Activated T-cell treated with anti-CD3 and anti-CD28 coated beads, Interleukin-2, amount 50 U/mL, for 24 hours (primary cell): ENCODE results near the gene GULP1.

Source experiments
- DNase-seq: peaks from one replicate; pipeline ENCODE4 v3.0.0-alpha.2; 2020
- H3K27ac Mint-ChIP-seq: 2 replicates; pipeline ENCODE4 v1.8.0; 2020; ENCODE audit warnings: mild to moderate bottlenecking, mixed read lengths
- H3K27me3 Mint-ChIP-seq: 2 replicates; pipeline ENCODE4 v1.8.0; 2020; ENCODE audit warnings: mixed read lengths
- H3K36me3 Mint-ChIP-seq: 2 replicates; pipeline ENCODE4 v1.8.0; 2020; ENCODE audit warnings: low read depth, mixed read lengths
- H3K4me1 Mint-ChIP-seq: 2 replicates; pipeline ENCODE4 v1.8.0; 2020; ENCODE audit warnings: low read depth, mixed read lengths
- H3K4me3 Mint-ChIP-seq: 2 replicates; pipeline ENCODE4 v1.8.0; 2020; ENCODE audit warnings: mild to moderate bottlenecking, moderate library complexity, mixed read lengths
- H3K9me3 Mint-ChIP-seq: 2 replicates; pipeline ENCODE4 v1.8.0; 2020; ENCODE audit warnings: mixed read lengths

The GULP1 gene

DNA sequence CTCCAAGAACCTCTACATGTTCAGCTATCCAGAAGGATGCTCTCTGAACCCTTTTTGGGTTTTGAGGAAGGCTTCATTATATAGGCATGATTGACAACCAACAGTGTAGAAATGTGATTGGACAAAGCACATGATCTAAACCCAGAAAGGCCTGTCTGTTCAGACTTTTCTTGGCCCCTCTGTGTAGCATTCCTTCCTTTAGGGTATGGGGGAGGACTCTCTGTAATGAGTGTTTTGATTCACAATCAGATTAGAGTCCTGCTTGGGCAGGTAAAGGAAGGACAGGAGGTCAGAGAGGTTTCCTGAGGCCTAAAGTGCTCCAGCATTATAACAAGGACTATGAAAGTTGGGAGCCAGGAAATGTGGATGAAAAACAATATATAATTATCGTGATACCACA, 13.6 kb downstream of the GULP1 start:
- Mint-ChIP-seq H3K4me3 (no peak overlapping the region), H3K36me3 (no peaks in the 10 kb centered on the region), H3K27ac (no peak overlapping the region), H3K27me3 (no peaks in the 10 kb centered on the region), H3K4me1 (no peaks in the 10 kb centered on the region), H3K9me3 (no peaks in the 10 kb centered on the region)
- DNase-seq = no peak

GRCh38 chr2:188306271-188306670, 14.6 kb downstream of the GULP1 start:
- peaks cover under 1% of the 10 kb centered on the region for H3K9me3 Mint-ChIP-seq
- no peak overlapping the region for H3K27ac Mint-ChIP-seq
- H3K4me1 Mint-ChIP-seq = no peaks in the 10 kb centered on the region
- no peak overlapping the region for H3K4me3 Mint-ChIP-seq
- no peaks in the 10 kb centered on the region for H3K27me3 Mint-ChIP-seq
- DNase-seq = no peak
- H3K36me3 Mint-ChIP-seq = no peaks in the 10 kb centered on the region

DNA sequence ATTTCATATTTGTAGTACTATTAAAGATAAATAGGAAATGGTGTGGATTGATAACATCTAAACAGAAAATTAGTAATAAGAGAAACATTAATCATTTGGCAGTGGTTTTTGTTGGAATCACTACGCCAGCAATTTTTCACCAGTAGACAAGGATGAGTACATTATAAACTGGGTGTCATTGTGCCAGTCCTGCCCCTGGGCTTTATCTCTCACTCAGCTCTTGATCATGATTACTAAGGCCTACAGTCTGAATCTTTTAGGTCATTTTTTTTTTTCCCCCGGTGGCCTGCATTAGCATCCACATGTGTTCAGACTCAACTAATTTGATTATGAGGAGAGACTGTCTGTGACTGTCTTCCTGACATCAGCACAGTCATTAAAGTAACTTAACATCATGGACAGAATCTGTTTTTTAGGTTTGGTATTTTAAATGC, 16.2 kb downstream of the GULP1 start:
- H3K27me3 Mint-ChIP-seq = no peaks in the 10 kb centered on the region
- H3K9me3 Mint-ChIP-seq = peaks cover 2% of the 10 kb centered on the region
- no peaks in the 10 kb centered on the region for H3K36me3 Mint-ChIP-seq
- H3K4me1 Mint-ChIP-seq = no peaks in the 10 kb centered on the region
- no peak overlapping the region for H3K27ac Mint-ChIP-seq
- DNase-seq = no peak
- H3K4me3 Mint-ChIP-seq = no peak overlapping the region

DNA sequence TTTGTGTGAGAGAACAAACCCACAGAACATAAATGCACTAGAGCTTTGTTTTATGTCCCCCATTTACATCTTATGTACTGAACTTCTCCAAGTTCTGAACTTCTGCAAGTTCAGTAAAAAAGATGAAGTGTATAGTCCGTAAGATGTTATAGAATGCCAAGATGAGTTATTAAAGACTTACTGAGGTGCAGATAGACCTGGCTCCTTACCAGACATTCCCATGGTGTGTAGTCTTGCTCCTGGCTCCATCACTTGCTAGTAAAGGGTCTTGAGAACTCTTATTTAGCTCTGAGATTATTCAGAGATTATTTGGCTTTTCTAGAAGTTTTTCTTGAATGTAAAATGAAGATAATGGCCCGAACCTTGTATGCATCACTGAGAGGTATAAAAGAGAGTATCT, 16.8 kb downstream of the GULP1 start:
- Mint-ChIP-seq H3K4me3 (no peak overlapping the region), H3K36me3 (no peaks in the 10 kb centered on the region), H3K4me1 (no peaks in the 10 kb centered on the region), H3K27me3 (no peaks in the 10 kb centered on the region), H3K27ac (no peak overlapping the region), H3K9me3 (peaks cover 2% of the 10 kb centered on the region)
- DNase-seq = no peak

- no peak for DNase-seq
- Mint-ChIP-seq H3K4me3 (no peak overlapping the region), H3K36me3 (no peaks in the 10 kb centered on the region), H3K4me1 (no peaks in the 10 kb centered on the region), H3K9me3 (peaks cover 2% of the 10 kb centered on the region), H3K27me3 (no peaks in the 10 kb centered on the region), H3K27ac (no peak overlapping the region)
Observed at GRCh38 chr2:188309364-188309763, 17.7 kb downstream of the GULP1 start.

GRCh38 chr2:188314314-188315054, 22.8 kb downstream of the GULP1 start:
- Mint-ChIP-seq H3K27ac (no peak overlapping the region), H3K4me3 (no peak overlapping the region), H3K4me1 (no peaks in the 10 kb centered on the region), H3K27me3 (no peaks in the 10 kb centered on the region), H3K9me3 (peaks cover 2% of the 10 kb centered on the region), H3K36me3 (no peaks in the 10 kb centered on the region)
- DNase-seq = no peak

GRCh38 chr2:188315750-188316149, 24.1 kb downstream of the GULP1 start:
- H3K4me3 Mint-ChIP-seq = no peak overlapping the region
- H3K27ac Mint-ChIP-seq = no peak overlapping the region
- H3K36me3 Mint-ChIP-seq = no peaks in the 10 kb centered on the region
- peaks cover 2% of the 10 kb centered on the region for H3K9me3 Mint-ChIP-seq
- no peaks in the 10 kb centered on the region for H3K4me1 Mint-ChIP-seq
- no peak for DNase-seq
- H3K27me3 Mint-ChIP-seq = no peaks in the 10 kb centered on the region

DNA sequence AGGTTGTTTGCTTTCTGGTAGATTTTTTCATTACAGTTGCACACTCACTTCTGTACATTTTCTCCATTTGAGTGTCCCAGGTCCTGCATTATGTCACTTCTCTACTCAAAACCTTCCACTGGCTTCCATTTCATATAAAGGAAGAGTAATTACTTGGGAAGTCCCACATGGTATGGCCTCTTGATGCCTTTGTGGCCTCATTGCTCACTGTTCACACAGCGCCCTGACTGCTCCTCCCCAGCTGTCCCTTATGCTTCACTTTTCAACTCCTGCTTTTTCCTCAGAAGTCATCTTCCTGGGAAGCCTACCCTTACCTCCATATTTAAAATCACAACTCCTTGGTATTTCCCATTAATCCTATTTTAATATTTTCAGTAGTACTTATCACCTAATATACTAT, 24.7 kb downstream of the GULP1 start:
- no peak for DNase-seq
- Mint-ChIP-seq H3K4me3 (no peak overlapping the region), H3K36me3 (no peaks in the 10 kb centered on the region), H3K9me3 (peaks cover under 1% of the 10 kb centered on the region), H3K27me3 (no peaks in the 10 kb centered on the region), H3K4me1 (no peaks in the 10 kb centered on the region), H3K27ac (no peak overlapping the region)

DNA sequence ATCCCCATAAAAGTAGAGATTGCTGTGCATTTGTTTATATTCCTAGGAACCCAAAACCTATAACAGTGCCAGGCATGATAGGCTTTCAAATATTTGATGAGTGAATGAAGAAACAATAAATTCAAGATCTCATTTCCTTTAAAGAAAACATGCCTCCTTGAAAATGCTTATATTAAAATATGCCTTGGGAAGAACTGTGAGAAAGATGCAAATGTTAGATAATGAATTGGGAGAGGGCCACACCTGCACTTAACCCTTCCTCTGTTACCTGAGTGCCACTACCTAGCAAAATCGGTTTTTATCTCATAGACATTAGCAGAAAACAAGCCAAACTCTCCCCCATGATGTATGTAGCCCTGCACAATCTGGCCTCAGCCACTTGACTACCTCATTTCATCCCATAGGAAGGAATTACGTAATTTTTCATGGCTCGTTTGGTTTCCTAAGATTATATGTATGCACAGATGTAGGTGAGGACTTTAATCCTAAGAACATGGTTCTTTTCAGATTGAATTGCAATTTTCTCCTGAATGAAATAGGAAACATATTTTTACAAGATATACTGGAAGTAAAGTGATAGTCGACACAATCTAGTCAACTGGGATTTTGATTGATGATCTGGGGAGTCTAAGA, 25.2 kb downstream of the GULP1 start:
- Mint-ChIP-seq H3K9me3 (no peaks in the 10 kb centered on the region), H3K4me3 (no peak overlapping the region), H3K27me3 (no peaks in the 10 kb centered on the region), H3K27ac (no peak overlapping the region), H3K36me3 (no peaks in the 10 kb centered on the region), H3K4me1 (no peaks in the 10 kb centered on the region)
- DNase-seq = no peak

GRCh38 chr2:188318161-188318749, 26.6 kb downstream of the GULP1 start:
- Mint-ChIP-seq H3K4me1 (no peaks in the 10 kb centered on the region), H3K9me3 (no peaks in the 10 kb centered on the region), H3K27me3 (no peaks in the 10 kb centered on the region), H3K36me3 (no peaks in the 10 kb centered on the region), H3K27ac (no peak overlapping the region), H3K4me3 (no peak overlapping the region)
- DNase-seq = no peak

- DNase-seq = no peak
- Mint-ChIP-seq H3K9me3 (no peaks in the 10 kb centered on the region), H3K36me3 (no peaks in the 10 kb centered on the region), H3K27me3 (no peaks in the 10 kb centered on the region), H3K27ac (no peak overlapping the region), H3K4me3 (no peak overlapping the region), H3K4me1 (no peaks in the 10 kb centered on the region)
Observed at GRCh38 chr2:188319838-188320237, 28.2 kb downstream of the GULP1 start.

GRCh38 chr2:188320861-188321260, 29.2 kb downstream of the GULP1 start:
- H3K4me3 Mint-ChIP-seq = no peak overlapping the region
- no peaks in the 10 kb centered on the region for H3K36me3 Mint-ChIP-seq
- H3K4me1 Mint-ChIP-seq = no peaks in the 10 kb centered on the region
- DNase-seq = no peak
- no peaks in the 10 kb centered on the region for H3K27me3 Mint-ChIP-seq
- H3K27ac Mint-ChIP-seq = no peak overlapping the region
- H3K9me3 Mint-ChIP-seq = no peaks in the 10 kb centered on the region

DNA sequence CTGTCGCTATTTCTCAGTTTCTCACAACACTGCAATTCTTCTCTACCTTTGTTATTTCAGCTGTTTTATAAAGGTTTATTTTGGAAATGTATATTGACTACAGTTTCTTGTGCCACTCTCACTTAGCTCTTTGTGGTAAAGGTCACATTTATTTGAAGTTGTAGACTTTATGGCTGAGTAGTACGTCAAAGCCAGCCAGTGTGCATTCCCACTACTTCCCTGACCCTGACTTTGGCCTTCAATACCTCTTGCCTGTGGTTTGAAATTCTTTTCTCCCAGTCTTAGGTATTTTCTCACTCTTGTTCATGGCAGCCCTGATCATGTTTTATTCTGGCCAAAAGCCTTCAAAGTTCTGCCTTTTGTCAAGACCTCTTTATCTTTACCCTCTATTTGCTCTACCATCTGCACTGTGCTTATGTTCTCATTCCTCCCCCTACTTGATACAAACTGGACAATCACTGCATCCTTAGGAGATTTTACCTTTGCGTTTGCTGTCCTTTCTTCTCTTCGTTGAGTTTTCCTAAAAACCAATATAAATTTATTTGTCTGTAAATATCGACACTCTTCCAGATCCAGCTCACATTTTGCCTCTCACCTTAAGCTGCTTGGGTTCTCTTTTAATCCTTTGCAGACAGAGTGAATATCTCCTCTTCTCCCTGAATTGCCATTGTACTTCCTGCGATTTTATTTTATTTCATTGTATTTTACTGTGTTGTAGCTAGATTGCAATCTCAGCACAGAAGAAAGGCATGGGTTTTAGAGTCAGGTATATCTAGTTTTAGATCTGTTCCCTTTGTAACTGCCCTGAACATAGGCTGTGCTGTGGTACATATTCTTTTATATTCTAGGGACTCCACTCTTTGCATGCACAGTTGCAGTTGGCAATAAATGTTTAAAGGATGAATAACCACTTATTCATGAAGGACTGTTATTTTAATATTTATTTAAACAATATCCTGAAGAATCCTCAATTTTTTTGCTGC, 31.2 kb downstream of the GULP1 start:
- no peak overlapping the region for H3K27ac Mint-ChIP-seq
- H3K4me3 Mint-ChIP-seq = no peak overlapping the region
- H3K27me3 Mint-ChIP-seq = no peaks in the 10 kb centered on the region
- no peaks in the 10 kb centered on the region for H3K36me3 Mint-ChIP-seq
- DNase-seq = no peak
- H3K4me1 Mint-ChIP-seq = no peaks in the 10 kb centered on the region
- no peaks in the 10 kb centered on the region for H3K9me3 Mint-ChIP-seq

- no peaks in the 10 kb centered on the region for H3K36me3 Mint-ChIP-seq
- H3K27me3 Mint-ChIP-seq = no peaks in the 10 kb centered on the region
- H3K4me3 Mint-ChIP-seq = no peak overlapping the region
- H3K4me1 Mint-ChIP-seq = no peaks in the 10 kb centered on the region
- no peak overlapping the region for H3K27ac Mint-ChIP-seq
- H3K9me3 Mint-ChIP-seq = no peaks in the 10 kb centered on the region
- no peak for DNase-seq
Observed at GRCh38 chr2:188324067-188324466, 32.4 kb downstream of the GULP1 start.
